Prostate gland (tissue), 2 donors: ENCODE data around the gene CTDSPL2.

Experiments
- CTCF ChIP-seq, 4 experiments: fragments of 200-600 bp in 2 of 4; fragments of 450-650 bp in 2 of 4; sonication (generic) in 2 of 4; IDR thresholded peaks; 1 replicate in 3 of 4; 2 replicates in 1 of 4; pipeline ENCODE4 v1.5.1; 2016 to 2019; ENCODE audit warnings: antibody characterized with exemption in 4 of 4, mild to moderate bottlenecking in 2 of 4, moderate library complexity in 2 of 4
- POLR2A ChIP-seq: fragments of 450-650 bp; IDR thresholded peaks from one replicate; pipeline ENCODE4 v1.6.1; 2016; ENCODE audit warnings: antibody characterized with exemption, mild to moderate bottlenecking
- POLR2AphosphoS5 ChIP-seq: sonication (generic); formaldehyde crosslinking; IDR thresholded peaks from one replicate; pipeline ENCODE4 v1.6.1; 2017; ENCODE audit warnings: antibody characterized with exemption

- TF ChIP-seq CTCF (IDR thresholded peaks at IDR 0.05) (no peak), POLR2A (no peak), POLR2AphosphoS5 (no peak)
These were observed 58.5 kb downstream of the CTDSPL2 start for GRCh38 chr15:44485880-44486279.
